T-helper 22 cell (primary cell): ENCODE data around the gene CACNA2D2.

Experiments
- DNase-seq: peaks from one replicate; pipeline ENCODE4 v3.0.0-alpha.2; 2020; ENCODE audit warnings: low read depth

Gene CACNA2D2

GRCh38 chr3:50427217-50427616 lies 76.2 kb downstream of the CACNA2D2 start:
- DNase-seq: no peak

- no peak for DNase-seq
Observed at GRCh38 chr3:50425911-50426310, 77.5 kb downstream of the CACNA2D2 start.

- DNase-seq: no peak
Observed at GRCh38 chr3:50423543-50423942, 79.9 kb downstream of the CACNA2D2 start.

- no peak for DNase-seq
Observed at GRCh38 chr3:50422153-50422552, 81.3 kb downstream of the CACNA2D2 start.

- DNase-seq: no peak
Observed at GRCh38 chr3:50419595-50420370, 83.7 kb downstream of the CACNA2D2 start.

- DNase-seq: no peak
Observed at GRCh38 chr3:50418850-50419249, 84.6 kb downstream of the CACNA2D2 start.

GRCh38 chr3:50417637-50418033 lies 85.8 kb downstream of the CACNA2D2 start:
- no peak for DNase-seq

GRCh38 chr3:50416736-50417636 lies 86.4 kb downstream of the CACNA2D2 start:
- DNase-seq: no peak

GRCh38 chr3:50415816-50416215 lies 87.6 kb downstream of the CACNA2D2 start:
- DNase-seq: no peak

GRCh38 chr3:50415061-50415460 lies 88.4 kb downstream of the CACNA2D2 start:
- no peak for DNase-seq

GRCh38 chr3:50414616-50415015 lies 88.8 kb downstream of the CACNA2D2 start:
- no peak for DNase-seq

GRCh38 chr3:50412231-50412754 lies 91.1 kb downstream of the CACNA2D2 start:
- no peak for DNase-seq

GRCh38 chr3:50411229-50411628 lies 92.2 kb downstream of the CACNA2D2 start:
- DNase-seq: no peak

- no peak for DNase-seq
Observed at GRCh38 chr3:50410608-50411139, 92.8 kb downstream of the CACNA2D2 start.

- no peak for DNase-seq
Observed at GRCh38 chr3:50410185-50410584, 93.2 kb downstream of the CACNA2D2 start.

GRCh38 chr3:50408443-50408944 lies 94.9 kb downstream of the CACNA2D2 start:
- no peak for DNase-seq

GRCh38 chr3:50406487-50406886 lies 96.9 kb downstream of the CACNA2D2 start:
- DNase-seq: no peak

- no peak for DNase-seq
Observed at GRCh38 chr3:50405249-50405648, 98.2 kb downstream of the CACNA2D2 start.

GRCh38 chr3:50401978-50402595 lies 101.3 kb downstream of the CACNA2D2 start:
- DNase-seq: no peak

GRCh38 chr3:50396502-50396901 lies 106.9 kb downstream of the CACNA2D2 start:
- DNase-seq: no peak

GRCh38 chr3:50395070-50395860 lies 108.2 kb downstream of the CACNA2D2 start:
- no peak for DNase-seq
